M059J (cell line): ENCODE measurements around the gene AQP10. TPM values are rescaled to one million over a fixed set of nuclear protein-coding genes. Genes with fewer than 3 reads are reported as not detected.
"Not testable (repeated sequence)": the region's sequence is repeated elsewhere in the genome, so short reads cannot be mapped to it uniquely, and the experiment has no call there.

ENCODE experiments used
- DNase-seq: peaks from one replicate; pipeline ENCODE4 v3.0.0-alpha.2; 2012; ENCODE audit warnings: low read depth
- total RNA-seq: library from RNA; depleted of rRNA; stranded (reverse); fragments of >200 nt; shearing (Covaris generic); gene quantifications from 2 replicates; pipeline ENCODE4 v1.2.3, GENCODE V29; 2014; rRNA removed

The AQP10 gene, protein sequence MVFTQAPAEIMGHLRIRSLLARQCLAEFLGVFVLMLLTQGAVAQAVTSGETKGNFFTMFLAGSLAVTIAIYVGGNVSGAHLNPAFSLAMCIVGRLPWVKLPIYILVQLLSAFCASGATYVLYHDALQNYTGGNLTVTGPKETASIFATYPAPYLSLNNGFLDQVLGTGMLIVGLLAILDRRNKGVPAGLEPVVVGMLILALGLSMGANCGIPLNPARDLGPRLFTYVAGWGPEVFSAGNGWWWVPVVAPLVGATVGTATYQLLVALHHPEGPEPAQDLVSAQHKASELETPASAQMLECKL
- not detected in 2 replicates for total RNA-seq

DNA sequence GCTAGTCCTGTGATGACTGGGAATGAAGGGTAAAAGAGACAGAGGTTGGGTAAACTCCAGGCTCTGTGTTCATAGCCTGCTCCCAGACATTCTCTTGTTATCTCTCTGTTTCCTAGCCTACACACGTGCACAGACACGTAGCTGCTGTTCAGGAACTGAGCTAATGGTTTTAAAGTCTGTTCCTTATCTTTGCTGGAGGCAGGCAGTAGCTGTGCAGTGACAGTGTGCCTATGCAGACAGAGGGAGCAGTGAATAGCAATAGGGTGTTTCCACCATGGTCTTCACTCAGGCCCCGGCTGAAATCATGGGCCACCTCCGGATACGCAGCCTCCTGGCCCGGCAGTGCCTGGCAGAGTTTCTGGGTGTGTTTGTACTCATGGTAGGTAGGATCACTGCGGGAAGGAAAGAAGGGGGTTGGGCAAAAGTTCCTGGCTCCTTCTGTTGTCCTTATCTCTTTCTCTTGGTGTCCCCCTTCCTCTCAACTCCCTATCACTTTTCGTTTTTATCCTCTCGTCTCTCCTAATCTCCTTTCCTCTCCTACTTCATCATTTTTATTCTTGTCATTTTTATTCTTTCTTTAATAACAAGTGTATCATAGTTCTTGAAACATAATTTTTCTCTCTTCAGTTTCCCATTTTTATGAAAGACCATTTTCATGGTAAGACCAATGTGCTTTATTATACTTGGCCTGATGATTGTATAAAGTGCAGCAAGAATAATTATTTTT, at the start of gene AQP10:
Gene AQP10 (plus strand): TSS at position 212 of the 727 bp plus-strand sequence. CDS start 63 bp downstream, at position 275.
- DNase-seq, result no peak

DNA sequence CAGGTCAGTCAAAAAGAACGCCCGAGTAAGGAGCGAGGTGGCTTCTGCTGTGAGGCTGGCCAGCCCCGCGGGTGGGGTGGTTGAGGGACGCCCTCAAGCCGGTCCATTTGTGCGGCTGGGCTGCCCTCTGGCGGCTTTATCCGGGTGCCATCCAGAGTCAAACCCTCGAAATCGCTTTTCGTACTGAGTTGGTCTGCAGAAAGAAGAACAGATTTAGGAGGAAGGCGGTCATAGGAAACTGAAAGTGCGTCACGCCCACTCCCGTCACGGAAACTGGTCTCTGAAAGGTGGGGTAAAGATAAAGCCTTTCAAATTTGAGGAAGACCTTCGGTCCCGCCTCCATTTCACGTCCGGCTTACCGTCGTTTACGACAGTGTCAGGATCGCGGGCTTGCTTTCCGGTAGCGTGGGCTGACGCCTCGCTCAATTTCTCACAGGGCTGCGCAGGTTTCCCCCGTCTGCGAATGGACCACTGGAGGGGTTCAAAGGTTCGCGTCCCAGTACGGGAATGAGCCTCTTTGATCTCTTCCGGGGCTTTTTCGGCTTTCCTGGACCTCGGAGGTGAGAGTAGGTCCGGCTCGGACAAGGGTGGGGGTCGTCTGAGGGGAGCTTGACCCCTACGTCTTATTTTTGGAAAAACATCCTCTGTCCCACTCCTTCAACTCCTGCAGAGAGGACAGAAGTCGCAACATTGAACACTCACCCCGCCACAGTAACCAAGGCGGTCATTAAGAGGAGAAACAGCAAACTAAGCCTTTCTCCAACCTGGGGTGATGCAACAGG, 48.5 kb upstream of the AQP10 start, which contains the start of gene HAX1:
Gene HAX1 (plus strand): TSS at position 413 of the 782 bp plus-strand sequence. CDS start 95 bp downstream, at position 508.
- peak; percentile 98 for DNase-seq

DNA sequence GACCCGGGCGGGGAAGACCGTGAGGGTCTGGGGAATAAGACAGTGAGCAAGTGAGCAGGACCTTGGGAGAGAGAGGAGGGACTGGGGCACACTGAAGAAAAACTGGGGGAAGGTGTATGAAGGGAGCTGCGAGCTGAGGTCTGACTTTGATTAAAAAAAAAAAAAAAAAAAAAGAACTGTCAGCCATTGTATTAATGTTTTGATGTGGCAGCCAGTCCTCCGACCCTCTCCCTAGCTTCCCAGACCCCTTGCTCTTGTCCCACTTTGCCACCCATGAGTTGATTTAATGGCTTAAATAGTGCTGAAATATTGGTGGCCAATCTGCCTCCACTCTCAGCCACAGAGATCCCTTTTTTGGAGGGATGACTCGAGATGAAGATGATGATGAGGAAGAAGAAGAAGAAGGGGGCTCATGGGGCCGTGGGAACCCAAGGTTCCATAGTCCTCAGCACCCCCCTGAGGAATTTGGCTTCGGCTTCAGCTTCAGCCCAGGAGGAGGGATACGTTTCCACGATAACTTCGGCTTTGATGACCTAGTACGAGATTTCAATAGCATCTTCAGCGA, 47.8 kb upstream of the AQP10 start:
- DNase-seq, result no peak

DNA sequence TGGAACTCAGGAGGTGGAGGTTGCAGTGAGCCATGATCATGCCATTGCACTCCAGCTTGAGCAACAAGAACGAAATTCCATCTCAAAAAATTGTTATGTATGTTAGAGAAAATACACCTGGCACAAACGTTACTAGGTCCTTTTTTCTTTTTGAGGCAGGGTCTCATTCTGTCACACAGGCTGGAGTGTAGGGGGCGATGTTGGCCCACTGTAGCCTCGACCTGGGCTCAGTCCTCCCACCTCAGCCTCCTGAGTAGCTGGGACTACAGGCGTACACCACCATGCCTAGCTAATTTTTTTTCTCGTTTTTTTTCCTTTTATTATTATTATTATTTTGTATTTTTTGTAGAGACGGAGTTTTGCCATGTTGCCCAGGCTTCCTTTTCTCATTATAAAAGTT, 44.1 kb upstream of the AQP10 start:
- no peak for DNase-seq

DNA sequence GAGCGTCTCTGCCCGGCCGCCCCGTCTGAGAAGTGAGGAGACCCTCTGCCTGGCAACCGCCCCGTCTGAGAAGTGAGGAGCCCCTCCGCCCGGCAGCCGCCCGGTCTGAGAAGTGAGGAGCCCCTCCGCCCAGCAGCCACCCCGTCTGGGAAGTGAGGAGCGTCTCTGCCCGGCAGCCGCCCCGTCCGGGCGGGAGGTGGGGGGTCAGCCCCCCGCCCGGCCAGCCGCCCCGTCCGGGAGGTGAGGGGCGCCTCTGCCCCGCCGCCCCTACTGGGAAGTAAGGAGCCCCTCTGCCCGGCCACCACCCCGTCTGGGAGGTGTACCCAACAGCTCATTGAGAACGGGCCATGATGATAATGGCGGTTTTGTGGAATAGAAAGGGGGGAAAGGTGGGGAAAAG, 33.3 kb upstream of the AQP10 start:
- not testable (repeated sequence) for DNase-seq

DNA sequence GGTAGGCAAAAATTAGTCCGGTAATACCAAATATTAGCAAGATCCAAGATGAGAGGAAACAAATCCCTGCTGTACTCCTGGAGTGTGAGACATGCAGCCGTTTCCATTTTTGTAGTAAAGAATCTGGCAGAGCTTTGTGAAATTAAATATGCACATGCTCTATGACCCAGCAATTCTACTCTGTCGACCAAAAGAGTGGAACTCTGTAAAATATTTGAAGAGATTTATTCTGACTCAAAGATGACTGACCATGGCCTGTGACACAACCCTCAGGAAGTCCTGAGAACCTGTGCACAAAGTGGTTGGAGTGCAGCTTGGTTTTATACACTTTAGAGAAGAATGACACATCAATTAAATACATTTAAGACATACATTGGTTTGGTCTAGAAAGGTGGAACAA, 32.2 kb upstream of the AQP10 start:
- DNase-seq, result peak; percentile 32

DNA sequence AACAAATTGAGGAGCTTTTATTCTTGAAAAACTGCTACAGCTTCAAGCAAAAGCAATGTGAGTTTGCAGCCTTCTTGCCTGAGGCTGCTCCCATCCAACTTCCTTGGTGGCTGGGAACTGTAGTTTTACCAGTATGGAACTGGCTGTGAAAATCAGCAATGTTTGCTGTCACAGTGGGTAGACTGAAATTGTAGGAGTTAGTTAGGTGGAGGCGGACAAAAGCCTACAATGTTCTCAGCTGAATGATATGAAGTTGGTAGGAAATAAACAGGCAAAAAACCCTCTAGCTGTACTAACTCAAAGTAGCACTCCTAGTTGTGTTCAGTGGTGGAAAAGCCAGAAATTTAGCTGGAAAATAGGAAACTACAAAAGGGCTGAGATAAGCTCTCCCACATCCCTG, 30.0 kb upstream of the AQP10 start:
- no peak for DNase-seq

DNA sequence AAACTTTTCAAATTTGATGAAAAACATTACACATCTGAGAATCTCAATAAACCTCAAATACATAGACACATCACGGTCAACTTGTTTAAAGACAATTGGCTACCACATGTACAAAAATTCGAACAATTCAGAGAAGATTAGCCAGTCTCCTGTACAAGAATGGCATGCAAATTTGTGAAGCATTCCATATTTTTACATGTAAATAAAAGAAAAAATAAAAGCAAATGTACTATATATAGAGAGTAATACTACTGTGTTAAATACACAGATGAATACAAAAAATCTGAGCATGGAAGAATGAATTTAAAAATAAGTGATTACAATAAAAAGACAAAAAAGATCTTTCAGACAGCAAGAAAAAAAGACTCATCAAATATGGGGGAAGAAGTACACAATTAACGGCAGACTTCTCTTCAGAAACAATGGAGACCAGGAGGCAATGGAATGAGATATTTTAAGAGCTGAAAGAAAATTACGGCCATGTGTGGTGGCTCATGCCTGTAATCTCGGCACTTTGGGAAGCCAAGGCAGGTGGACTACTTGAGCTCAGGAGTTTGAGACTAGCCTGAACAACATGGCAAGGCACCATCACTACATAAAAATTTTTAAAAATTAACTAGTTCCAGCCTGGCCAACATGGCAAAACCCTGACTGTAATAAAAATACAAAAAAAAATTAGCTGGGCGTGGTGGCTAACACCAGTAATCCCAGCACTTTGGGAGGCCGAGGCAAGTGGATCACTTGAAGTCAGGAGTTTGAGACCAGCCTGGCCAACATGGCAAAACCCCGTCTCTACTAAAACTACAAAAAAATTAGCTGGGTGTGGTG, 25.3 kb upstream of the AQP10 start:
- no peak for DNase-seq

DNA sequence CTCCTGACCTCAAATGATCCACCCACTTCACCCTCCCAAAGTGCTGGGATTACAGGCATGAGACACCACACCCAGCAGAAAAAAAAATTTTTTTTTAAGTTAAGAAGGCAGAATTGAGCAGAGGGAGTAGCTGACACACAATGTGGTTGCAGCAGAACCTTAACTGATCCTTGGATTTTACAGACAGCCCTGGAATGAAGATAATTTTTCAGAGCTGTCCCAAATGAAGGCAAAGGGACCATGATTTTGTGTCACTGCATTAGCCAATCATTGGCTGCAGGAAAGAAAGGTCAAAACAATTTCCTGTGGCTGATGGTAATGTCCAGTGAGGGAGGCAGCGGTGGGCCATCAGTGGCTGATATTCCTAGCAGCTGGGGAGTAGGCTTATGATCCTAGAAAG, 19.3 kb upstream of the AQP10 start:
- no peak for DNase-seq

DNA sequence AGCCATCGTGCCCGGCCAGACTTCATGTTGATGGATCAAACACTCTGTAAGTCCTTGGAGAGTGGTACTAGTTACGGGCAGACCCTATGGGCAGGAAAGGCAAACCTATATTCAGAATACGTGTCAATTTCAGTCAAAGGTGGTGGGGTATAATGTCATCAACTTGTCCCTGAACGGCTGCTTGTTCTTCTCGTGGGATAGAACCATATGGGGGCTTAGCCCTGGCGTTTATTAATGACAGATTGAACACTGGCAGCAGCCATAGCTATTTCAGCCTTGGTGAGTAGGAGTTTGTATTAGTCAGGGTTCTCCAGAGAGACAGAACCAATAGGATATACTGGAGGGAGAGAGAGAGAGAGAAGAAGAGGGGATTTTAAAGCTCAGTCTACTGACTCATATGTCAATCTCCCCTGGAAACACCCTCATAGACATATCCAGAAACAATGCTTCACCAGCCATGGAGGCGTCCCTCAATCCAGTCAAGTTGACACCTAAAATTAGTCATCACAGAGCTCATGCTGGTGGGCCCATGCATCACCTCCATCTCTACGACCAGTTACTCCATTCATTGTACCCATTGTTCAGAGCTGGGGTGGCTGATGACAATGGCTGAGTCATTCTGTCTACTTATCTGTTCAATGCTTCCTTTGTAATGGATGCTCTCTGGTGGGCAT, 16.1 kb upstream of the AQP10 start:
- peak; percentile 30 for DNase-seq

DNA sequence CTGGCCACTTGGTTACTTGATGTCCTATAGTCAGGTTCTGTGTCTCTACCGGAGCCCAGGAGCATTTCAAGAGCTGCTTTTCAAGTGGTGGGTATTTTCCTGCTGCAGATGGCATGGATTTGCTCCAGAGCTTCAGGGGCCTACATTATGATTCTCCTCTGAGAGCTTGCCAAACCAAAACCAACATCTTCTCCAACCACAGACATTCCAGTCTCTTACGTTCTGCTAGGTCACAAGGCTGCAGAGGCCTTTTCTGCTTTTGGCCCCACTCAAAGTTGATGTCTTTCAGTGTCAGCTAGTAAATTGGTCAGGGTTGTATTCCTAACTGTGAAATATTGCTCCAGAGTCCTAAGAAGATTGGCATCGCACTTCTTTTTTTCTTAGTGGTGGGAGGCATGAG, 14.7 kb upstream of the AQP10 start:
- DNase-seq, result peak; percentile 60

DNA sequence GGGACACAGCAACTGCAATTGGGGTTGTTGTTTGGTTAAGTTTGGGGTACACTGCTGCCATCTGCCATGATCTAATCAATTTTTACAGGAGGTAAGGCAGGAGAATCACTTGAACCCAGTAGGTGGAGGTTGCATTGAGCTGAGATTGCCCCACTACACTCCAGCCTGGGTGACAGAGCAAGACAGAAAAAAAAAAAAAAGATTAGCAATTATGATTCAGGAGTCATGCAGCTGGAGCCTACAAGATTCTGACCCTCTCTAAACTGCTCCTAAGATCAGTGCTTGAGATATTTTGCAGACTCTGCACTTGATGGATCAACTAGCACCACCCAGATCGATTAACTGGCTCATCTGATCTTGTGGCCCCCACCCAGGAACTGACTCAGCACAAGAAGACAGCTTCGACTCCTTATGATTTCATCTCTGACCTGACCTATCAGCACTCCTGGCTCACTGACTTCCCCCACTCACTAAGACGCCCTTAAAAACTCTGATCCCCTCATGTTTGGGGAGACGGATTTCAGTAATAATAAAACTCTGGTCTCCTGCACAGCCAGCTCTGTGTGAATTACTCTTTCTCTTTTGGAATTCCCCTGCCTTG, 13.1 kb upstream of the AQP10 start:
- DNase-seq, result not testable (repeated sequence)

DNA sequence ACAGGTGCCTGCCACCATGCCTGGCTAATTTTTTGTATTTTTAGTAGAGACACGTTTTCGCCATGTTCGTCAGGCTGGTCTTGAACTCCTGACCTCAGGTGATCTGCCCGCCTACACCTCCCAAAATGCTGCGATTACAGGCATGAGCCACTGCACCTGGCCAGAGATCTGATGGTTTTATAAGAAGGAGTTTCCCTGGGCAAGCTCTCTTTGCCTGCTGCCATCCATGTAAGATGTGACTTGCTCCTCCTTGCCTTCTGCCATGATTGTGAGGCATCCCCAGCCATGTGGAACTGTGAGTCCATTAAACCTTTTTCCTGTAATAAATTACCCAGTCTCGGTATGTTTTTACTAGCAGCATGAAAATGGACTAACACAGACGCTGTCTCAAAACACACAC, 11.8 kb upstream of the AQP10 start:
- not testable (repeated sequence) for DNase-seq

DNA sequence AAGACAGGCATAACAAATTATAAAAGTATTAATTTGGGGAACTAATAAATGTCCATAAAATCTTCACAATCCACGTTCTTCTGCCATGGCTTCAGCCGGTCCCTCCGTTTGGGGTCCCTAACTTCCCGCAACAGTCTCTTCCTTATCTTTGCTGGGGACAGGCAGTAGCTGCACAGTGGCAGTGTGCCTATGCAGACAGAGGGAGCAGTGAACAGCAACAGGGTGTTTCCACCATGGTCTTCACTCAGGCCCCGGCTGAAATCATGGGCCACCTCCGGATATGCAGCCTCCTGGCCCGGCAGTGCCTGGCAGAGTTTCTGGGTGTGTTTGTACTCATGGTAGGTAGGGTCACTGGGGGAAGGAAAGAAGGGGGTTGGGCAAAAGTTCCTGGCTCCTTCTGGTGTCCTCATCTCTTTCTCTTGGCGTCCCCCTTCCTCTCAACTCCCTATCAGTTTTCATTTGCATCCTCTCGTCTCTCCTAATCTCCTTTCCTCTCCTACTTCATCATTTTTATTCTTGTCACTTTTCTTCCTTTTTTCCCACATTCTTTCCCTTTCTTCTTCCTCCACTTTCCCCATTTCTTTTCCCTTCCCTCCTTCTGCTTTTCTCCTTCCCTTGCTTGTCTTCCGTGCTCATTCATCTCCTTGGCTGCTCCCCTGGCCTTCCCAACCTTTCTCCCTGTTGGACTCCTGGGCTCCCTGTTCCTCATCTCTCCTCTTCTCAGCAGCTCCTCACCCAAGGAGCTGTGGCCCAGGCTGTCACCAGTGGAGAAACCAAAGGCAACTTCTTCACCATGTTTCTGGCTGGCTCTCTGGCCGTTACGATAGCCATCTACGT, 8.4 kb upstream of the AQP10 start:
- not testable (repeated sequence) for DNase-seq

DNA sequence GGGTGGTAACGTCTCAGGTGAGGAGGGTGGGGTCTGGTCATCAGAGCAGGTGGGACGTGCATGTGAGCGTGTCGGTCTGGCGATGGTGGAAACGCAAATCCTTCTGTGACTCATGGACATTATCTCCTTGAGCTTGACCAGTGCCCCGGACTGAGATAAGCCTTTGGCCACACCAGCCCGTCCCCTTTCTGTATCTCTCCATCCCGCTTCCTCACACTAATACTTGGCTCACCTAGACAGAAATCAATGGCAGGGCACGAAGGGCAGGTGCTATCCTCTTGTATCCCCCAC, 7.9 kb upstream of the AQP10 start:
- DNase-seq, result no peak

DNA sequence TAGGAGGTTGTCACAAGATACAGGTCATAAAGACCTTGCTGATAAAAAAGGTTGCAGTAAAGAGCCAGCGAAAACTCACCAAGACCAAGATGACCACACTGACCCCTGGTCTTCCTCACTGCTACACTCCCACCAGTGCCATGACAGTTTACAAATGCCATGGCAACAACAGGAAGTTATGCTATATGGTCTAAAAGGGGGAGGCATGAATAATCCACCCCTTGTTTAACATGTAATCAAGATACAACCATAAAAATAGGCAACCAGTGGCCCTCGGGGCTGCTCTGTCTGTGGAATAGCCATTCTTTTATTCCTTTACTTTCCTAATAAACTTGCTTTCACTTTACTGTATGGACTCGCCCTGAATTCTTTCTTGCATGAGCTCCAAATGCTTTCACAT, 6.7 kb upstream of the AQP10 start:
- not testable (repeated sequence) for DNase-seq

DNA sequence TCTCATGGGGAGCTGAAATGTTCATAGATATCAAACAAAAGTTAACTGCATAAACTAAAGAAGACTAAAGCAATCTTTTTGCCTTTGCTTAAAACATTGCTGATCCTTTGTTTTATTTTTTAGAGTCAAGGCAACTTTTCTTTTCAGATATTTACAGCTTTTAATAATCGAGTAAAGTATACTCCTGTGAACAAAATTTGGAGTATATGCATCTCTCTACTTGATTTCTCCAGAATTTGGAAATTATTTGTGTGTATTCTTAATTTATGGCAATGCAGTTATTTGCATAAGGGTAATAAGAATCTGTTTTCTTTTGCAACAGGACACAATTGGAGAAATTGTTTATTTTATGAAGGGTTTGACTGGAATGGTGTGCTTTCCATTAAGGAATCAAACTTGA, 4.2 kb upstream of the AQP10 start:
- no peak for DNase-seq

DNA sequence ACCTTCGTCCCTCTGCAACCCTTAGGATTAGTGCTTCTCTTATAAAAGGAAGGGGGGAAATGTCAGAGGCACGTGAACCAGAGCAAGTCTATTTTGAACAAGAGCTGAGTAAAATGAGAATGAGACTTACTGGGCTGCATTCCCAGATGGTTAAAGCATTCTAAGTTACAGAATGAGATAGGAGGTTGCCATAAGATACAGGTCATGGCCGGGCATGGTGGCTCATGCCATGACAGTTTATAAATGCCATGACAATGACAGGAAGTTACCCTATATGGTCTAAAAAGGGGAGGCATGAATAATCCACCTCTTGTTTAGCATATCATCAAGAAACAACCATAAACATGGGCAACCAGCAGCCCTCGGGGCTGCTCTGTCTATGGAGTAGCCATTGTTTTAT, 2.5 kb upstream of the AQP10 start:
- DNase-seq, result peak; percentile 49

DNA sequence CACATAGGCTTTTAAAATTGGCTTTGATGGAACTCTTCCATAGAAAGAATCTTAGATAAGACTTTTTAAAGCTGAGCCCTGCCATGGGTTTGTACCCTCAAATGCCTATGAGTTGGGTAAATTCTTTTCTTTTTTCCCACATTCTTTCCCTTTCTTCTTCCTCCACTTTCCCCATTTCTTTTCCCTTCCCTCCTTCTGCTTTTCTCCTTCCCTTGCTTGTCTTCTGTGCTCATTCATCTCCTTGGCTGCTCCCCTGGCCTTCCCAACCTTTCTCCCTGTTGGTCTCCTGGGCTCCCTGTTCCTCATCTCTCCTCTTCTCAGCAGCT, 679 bp downstream of the AQP10 start:
- not testable (repeated sequence) for DNase-seq

DNA sequence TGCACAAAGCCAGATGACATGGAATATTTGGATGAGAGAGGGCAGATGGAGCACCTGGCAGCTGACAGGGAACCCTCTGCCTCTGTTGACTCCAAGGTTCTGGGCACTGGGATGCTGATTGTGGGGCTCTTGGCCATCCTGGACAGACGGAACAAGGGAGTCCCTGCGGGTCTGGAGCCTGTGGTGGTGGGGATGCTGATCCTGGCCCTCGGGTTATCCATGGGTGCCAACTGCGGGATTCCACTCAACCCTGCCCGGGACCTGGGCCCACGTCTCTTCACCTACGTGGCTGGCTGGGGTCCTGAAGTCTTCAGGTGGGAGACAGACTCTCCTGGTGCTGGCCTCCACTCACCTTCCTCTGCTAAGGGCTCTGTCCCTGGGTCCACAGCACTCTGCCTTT, 2.6 kb downstream of the AQP10 start:
- no peak for DNase-seq
